DOHH2 (cell line): ENCODE results near the gene TEAD4.

Experiments used
- CTCF ChIP-seq: fragments of 200-600 bp; sonication (generic); IDR thresholded peaks from one replicate; pipeline ENCODE4 v1.5.1; 2014; ENCODE audit warnings: antibody characterized with exemption, mild to moderate bottlenecking, low read depth, low read length; ENCODE audit not compliant: poor library complexity, severe bottlenecking
- EZH2phosphoT487 ChIP-seq: fragments of 200-600 bp; sonication (generic); IDR thresholded peaks from 2 replicates; pipeline ENCODE4 v1.6.1; 2017; ENCODE audit warnings: borderline replicate concordance, mild to moderate bottlenecking, antibody characterized with exemption, low read length, moderate library complexity, mixed read lengths

- no peak for TF ChIP-seq CTCF
- TF ChIP-seq EZH2phosphoT487 = no peak
Observed at GRCh38 chr12:2923057-2923456, 36.1 kb upstream of the TEAD4 start.
